ENCODE data around the gene NLRP7.
"Not testable (repeated sequence)": the region's sequence is repeated elsewhere in the genome, so short reads cannot be mapped to it uniquely, and the experiment has no call there.

Gene NLRP7

GRCh38 chr19:54919646-54920563, 27.4 kb downstream of the NLRP7 start:
- DNase-seq (ENCODE audit: low read depth) = not testable (repeated sequence)

- DNase-seq (ENCODE audit: low read depth) = no peak
Measured at GRCh38 chr19:54918499-54918898, 28.8 kb downstream of the NLRP7 start.

- DNase-seq (ENCODE audit: low read depth) = no peak
Measured at GRCh38 chr19:54916822-54917221, 30.5 kb downstream of the NLRP7 start.

- DNase-seq (ENCODE audit: low read depth) = not testable (repeated sequence)
Measured at GRCh38 chr19:54907899-54908298, 39.4 kb downstream of the NLRP7 start.

- no peak for DNase-seq (ENCODE audit: low read depth)
Measured at GRCh38 chr19:54906819-54907218, 40.5 kb downstream of the NLRP7 start.

GRCh38 chr19:54905803-54906511, 41.4 kb downstream of the NLRP7 start, which contains the start of gene NCR1:
Gene NCR1, plus strand, starts transcription at chr19:54906148. Its CDS starts 40 bp downstream, at chr19:54906188.
- no peak for DNase-seq (ENCODE audit: low read depth)

- no peak for DNase-seq (ENCODE audit: low read depth)
Measured at GRCh38 chr19:54905421-54905802, 41.9 kb downstream of the NLRP7 start.

GRCh38 chr19:54904261-54904660, 43.1 kb downstream of the NLRP7 start:
- DNase-seq (ENCODE audit: low read depth) = not testable (repeated sequence)

GRCh38 chr19:54903303-54903702, 44.0 kb downstream of the NLRP7 start:
- no peak for DNase-seq (ENCODE audit: low read depth)

- DNase-seq (ENCODE audit: low read depth) = no peak
Measured at GRCh38 chr19:54902061-54902460, 45.3 kb downstream of the NLRP7 start.

- not testable (repeated sequence) for DNase-seq (ENCODE audit: low read depth)
Measured at GRCh38 chr19:54901153-54901552, 46.2 kb downstream of the NLRP7 start.

GRCh38 chr19:54899646-54900045, 47.7 kb downstream of the NLRP7 start:
- not testable (repeated sequence) for DNase-seq (ENCODE audit: low read depth)

GRCh38 chr19:54898685-54899084, 48.6 kb downstream of the NLRP7 start:
- not testable (repeated sequence) for DNase-seq (ENCODE audit: low read depth)

- no peak for DNase-seq (ENCODE audit: low read depth)
Measured at GRCh38 chr19:54896036-54896435, 51.3 kb downstream of the NLRP7 start.

- DNase-seq (ENCODE audit: low read depth) = not testable (repeated sequence)
Measured at GRCh38 chr19:54894106-54894505, 53.2 kb downstream of the NLRP7 start.

- no peak for DNase-seq (ENCODE audit: low read depth)
Measured at GRCh38 chr19:54893406-54893805, 53.9 kb downstream of the NLRP7 start.

GRCh38 chr19:54889566-54889965, 57.8 kb downstream of the NLRP7 start:
- no peak for DNase-seq (ENCODE audit: low read depth)

GRCh38 chr19:54888239-54888638, 59.1 kb downstream of the NLRP7 start:
- DNase-seq (ENCODE audit: low read depth) = no peak

- no peak for DNase-seq (ENCODE audit: low read depth)
Measured at GRCh38 chr19:54883228-54883627, 64.1 kb downstream of the NLRP7 start.

GRCh38 chr19:54882758-54883157, 64.6 kb downstream of the NLRP7 start:
- DNase-seq (ENCODE audit: low read depth) = no peak

GRCh38 chr19:54881884-54882283, 65.4 kb downstream of the NLRP7 start:
- DNase-seq (ENCODE audit: low read depth) = no peak

GRCh38 chr19:54877471-54877870, 69.9 kb downstream of the NLRP7 start:
- DNase-seq (ENCODE audit: low read depth) = no peak

- DNase-seq (ENCODE audit: low read depth) = no peak
Measured at GRCh38 chr19:54875506-54875905, 71.8 kb downstream of the NLRP7 start.

Measured in stimulated activated CD8-positive, alpha-beta memory T cell treated with anti-CD3 and anti-CD28 coated beads, Interleukin-15, amount 100 ng/mL, for 24 hours (primary cell).